Upper lobe of right lung (tissue), 1 donor: ENCODE measurements around the gene PTPRQ. TPM values are rescaled to one million over a fixed set of nuclear protein-coding genes. Genes with fewer than 3 reads are reported as not detected.
"Not testable (repeated sequence)": the region's sequence is repeated elsewhere in the genome, so short reads cannot be mapped to it uniquely, and the experiment has no call there.

ENCODE experiments used
- ATAC-seq: fragments of 200-7000 bp; cut with Tn5 transposase; one replicate; pipeline ENCODE4 v1.9.1; 2020; ENCODE audit warnings: mild to moderate bottlenecking, moderate library complexity
- DNase-seq: peaks from one replicate; pipeline ENCODE4 v3.0.0-alpha.2; 2020
- H3K27ac ChIP-seq: fragments of 200-600 bp; one replicate; pipeline ENCODE4 v1.8.0; 2022
- H3K27me3 ChIP-seq: fragments of 200-600 bp; one replicate; pipeline ENCODE4 v1.8.0; 2022; ENCODE audit warnings: mild to moderate bottlenecking
- H3K36me3 ChIP-seq: fragments of 200-600 bp; one replicate; pipeline ENCODE4 v1.8.0; 2022
- H3K4me1 ChIP-seq: fragments of 200-600 bp; one replicate; pipeline ENCODE4 v1.8.0; 2022
- H3K4me3 ChIP-seq: fragments of 200-600 bp; one replicate; pipeline ENCODE4 v1.8.0; 2022; ENCODE audit warnings: mild to moderate bottlenecking
- H3K9me3 ChIP-seq: fragments of 200-600 bp; one replicate; pipeline ENCODE4 v1.8.0; 2022
- intact Hi-C: fragments of 100-400 bp; cut with DNase I; formaldehyde crosslinking; loops from one replicate; pipeline ENCODE4 v1.11.0; 2022
- total RNA-seq: library from RNA; stranded (reverse); fragmentation: NEBNext Ultra II Directional; extraction: Animal tissue kit (Norgen Biotek cat#: 25700); gene quantifications from one replicate; pipeline ENCODE4 v1.2.1, GENCODE V29; 2021
- TF ChIP-seq, protein P1 (sequence below): fragments of 200-600 bp; IDR thresholded peaks from one replicate; pipeline ENCODE4 v1.8.0; 2022; ENCODE audit warnings: antibody characterized with exemption
- donor health status: DM: no; HTN: yes; CAD: no; lungs with severe emphysema.

Gene PTPRQ
- total RNA-seq, 1 donor from 2014 or later, result 9.8 TPM

DNA sequence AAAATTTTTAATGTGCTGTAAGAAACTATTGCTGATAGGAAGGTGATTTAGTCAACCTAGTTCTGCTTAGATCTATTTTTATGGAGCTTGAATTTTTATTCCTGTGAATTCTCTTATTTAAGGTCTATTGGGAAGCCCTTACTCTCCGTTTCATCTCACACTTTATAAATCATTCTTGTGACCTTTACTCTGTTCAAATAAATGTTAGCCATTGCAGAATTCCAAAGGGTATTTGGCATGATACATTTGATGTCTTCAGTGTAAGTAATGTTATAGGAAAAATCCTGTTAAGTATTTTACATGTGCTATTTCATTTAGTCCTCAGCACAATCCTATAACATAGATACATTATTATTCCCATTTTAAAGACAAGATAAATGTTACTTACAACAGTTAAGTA, 12.5 kb downstream of the PTPRQ start:
- intact Hi-C loops, result no loop called here
- H3K9me3 ChIP-seq, result no peaks in the 10 kb centered on the region
- H3K36me3 ChIP-seq, result no peaks in the 10 kb centered on the region
- no peak overlapping the region for H3K27ac ChIP-seq
- ATAC-seq (no peak), DNase-seq (no peak)
- H3K4me3 ChIP-seq, result no peak overlapping the region
- H3K4me1 ChIP-seq, result no peaks in the 10 kb centered on the region
- H3K27me3 ChIP-seq, result no peaks in the 10 kb centered on the region
- TF ChIP-seq, protein P1, sequence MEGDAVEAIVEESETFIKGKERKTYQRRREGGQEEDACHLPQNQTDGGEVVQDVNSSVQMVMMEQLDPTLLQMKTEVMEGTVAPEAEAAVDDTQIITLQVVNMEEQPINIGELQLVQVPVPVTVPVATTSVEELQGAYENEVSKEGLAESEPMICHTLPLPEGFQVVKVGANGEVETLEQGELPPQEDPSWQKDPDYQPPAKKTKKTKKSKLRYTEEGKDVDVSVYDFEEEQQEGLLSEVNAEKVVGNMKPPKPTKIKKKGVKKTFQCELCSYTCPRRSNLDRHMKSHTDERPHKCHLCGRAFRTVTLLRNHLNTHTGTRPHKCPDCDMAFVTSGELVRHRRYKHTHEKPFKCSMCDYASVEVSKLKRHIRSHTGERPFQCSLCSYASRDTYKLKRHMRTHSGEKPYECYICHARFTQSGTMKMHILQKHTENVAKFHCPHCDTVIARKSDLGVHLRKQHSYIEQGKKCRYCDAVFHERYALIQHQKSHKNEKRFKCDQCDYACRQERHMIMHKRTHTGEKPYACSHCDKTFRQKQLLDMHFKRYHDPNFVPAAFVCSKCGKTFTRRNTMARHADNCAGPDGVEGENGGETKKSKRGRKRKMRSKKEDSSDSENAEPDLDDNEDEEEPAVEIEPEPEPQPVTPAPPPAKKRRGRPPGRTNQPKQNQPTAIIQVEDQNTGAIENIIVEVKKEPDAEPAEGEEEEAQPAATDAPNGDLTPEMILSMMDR, result no peak

DNA sequence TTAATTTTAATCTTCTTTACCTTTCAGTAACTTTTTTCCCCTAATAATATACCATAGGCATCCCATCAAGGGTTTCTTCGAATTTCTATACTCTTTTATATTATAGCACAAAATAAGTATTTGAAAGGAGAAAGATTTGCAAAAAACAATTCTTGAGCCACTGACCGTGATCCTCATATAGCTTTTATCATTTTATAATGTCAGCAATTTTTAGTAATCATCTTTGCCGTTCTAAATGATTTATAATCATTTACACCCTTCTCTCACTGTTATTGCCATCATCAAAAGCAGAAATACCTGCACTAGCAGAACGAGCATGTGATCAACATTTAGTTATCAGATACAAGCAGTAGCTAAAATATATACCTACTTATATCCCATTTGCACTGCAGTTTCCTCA, 16.9 kb downstream of the PTPRQ start:
- intact Hi-C loops, result no loop called here
- Histone ChIP-seq H3K9me3 (no peaks in the 10 kb centered on the region), H3K4me1 (no peaks in the 10 kb centered on the region), H3K27me3 (no peaks in the 10 kb centered on the region), H3K4me3 (no peak overlapping the region), H3K27ac (no peak overlapping the region), H3K36me3 (no peaks in the 10 kb centered on the region)
- DNase-seq (no peak), ATAC-seq (no peak)
- TF ChIP-seq, protein P1, result no peak

DNA sequence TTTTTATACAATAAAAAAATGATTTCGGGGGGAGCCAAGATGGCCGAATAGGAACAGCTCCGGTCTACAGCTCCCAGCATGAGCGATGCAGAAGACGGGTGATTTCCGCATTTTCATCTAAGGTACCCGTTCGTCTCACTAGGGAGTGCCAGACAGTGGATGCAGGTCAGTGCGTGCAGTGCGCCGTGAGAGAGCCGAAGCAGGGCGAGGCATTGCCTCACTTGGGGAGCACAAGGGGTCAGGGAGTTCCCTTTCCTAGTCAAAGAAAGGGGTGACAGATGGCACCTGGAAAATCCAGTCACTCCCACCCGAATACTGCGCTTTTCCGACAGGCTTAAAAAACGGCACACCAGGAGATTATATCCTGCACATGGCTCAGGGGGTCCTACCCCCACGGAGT, 17.8 kb downstream of the PTPRQ start:
- not testable (repeated sequence) for ATAC-seq, DNase-seq, H3K36me3 ChIP-seq

DNA sequence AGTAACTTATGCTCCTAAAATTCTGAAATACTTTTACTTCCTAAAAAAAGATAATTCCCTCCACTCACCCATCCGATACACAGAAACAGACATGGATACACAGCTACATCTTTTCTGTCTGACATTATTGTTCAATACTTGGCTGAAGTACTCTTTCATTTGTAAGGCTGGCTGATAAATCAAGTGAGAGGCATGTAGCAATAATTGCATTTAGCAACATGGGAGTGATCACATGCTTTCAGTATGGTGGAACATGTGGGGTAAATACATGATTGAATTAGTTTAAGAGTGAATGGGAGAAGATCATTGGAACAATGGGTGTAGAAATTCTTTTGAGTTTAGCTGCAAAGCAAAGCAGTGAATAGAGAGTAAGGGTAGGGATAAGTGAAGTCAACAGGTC, 25.6 kb downstream of the PTPRQ start:
- no peak for ATAC-seq
- Histone ChIP-seq H3K9me3 (no peaks in the 10 kb centered on the region), H3K27ac (no peak overlapping the region), H3K4me3 (no peak overlapping the region), H3K27me3 (no peaks in the 10 kb centered on the region), H3K4me1 (no peaks in the 10 kb centered on the region), H3K36me3 (no peaks in the 10 kb centered on the region)
- intact Hi-C loops, result no loop called here
- TF ChIP-seq, protein P1, result no peak
- DNase-seq, result no peak

More for the DNA sequence above, 17.8 kb downstream of the PTPRQ start:
- H3K4me1 ChIP-seq, H3K27me3 ChIP-seq, H3K27ac ChIP-seq, H3K4me3 ChIP-seq, intact Hi-C loops, H3K9me3 ChIP-seq: not testable (repeated sequence)

DNA sequence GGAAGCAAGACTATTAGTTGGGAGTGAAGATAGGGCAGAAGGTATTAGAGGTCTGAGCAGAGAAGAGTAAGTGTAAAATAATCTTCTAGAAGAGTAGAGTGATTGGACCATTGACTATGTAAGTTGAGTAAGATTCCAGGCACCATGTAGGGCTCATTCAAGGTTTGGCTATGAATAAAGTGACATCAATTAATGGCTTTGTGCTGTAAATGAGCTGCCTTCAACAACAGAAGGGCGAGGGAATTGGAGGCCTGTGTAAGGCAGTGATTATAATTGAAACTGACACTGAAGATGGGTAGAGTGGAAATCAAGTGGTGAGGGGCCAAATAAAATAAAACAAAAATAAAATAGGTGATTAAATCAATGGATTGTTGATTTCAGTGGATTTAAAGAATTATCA, 26.4 kb downstream of the PTPRQ start:
- Histone ChIP-seq H3K4me3 (no peak overlapping the region), H3K9me3 (no peaks in the 10 kb centered on the region), H3K27ac (no peak overlapping the region), H3K4me1 (no peaks in the 10 kb centered on the region), H3K27me3 (no peaks in the 10 kb centered on the region), H3K36me3 (no peaks in the 10 kb centered on the region)
- no peak for DNase-seq
- intact Hi-C loops, result no loop called here
- TF ChIP-seq, protein P1, result no peak
- no peak for ATAC-seq

DNA sequence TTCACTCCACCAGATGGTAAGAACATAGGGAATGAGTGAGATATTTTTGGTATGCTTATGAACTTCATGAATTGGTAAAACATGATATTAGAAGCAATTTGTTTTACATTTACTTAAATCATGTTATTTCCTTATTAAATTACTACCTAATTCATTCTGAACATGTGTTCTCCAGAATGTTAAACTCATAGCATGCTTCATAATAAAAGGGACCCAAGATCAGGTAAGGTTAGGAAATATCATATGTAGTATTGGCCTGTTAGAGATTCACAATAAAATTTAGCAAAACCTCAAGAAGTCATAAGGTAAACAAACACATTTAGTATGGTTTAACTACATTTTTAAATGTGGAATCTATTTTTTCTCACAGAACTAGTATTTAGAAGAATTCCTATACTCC, 28.2 kb downstream of the PTPRQ start:
- H3K27ac ChIP-seq, result no peak overlapping the region
- H3K27me3 ChIP-seq, result no peaks in the 10 kb centered on the region
- DNase-seq, result no peak
- H3K9me3 ChIP-seq, result no peaks in the 10 kb centered on the region
- H3K4me1 ChIP-seq, result no peaks in the 10 kb centered on the region
- intact Hi-C loops, result no loop called here
- no peak overlapping the region for H3K4me3 ChIP-seq
- H3K36me3 ChIP-seq, result no peaks in the 10 kb centered on the region
- TF ChIP-seq, protein P1, result no peak
- no peak for ATAC-seq
